OCI-LY1 (cell line): ENCODE measurements around the gene ICAM2.

Experiments used
- CTCF ChIP-seq: fragments of 200-600 bp; sonication (generic), shearing (Covaris generic); IDR thresholded peaks from 2 replicates; pipeline ENCODE4 v1.5.1; 2017; ENCODE audit warnings: mild to moderate bottlenecking, antibody characterized with exemption, low read length, moderate library complexity, mixed read lengths
- EZH2 ChIP-seq: fragments of 200-600 bp; sonication (generic), shearing (Covaris generic); IDR thresholded peaks from 2 replicates; pipeline ENCODE4 v1.8.0; 2017; ENCODE audit warnings: borderline replicate concordance, mixed run types, mild to moderate bottlenecking, antibody characterized with exemption, low read length, moderate library complexity, mixed read lengths

DNA sequence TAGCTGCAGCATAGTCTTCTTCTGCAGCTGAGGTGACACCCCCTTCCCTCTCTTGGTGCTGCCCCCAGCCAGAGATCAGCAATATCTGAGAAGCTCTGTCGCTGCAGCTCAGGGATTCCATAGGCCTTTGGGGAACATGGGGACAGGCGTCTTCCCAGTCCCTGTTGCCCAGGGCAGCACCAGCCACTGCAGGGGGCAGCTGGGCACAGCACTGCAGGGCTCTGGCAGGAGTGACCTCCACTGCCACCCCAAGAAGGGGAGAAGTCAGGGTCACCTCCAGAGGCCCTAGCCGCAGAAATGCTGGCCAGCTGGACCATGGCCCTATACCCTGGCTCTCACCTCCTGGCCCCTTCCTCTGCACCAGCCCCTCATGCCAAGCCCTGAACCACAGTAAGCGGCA is 64.6 kb downstream of the ICAM2 start:
- TF ChIP-seq CTCF (no peak), EZH2 (no peak)
